Natural killer cell (primary cell): ENCODE data around the gene MYH14. TPM values are rescaled to one million over a fixed set of nuclear protein-coding genes. Genes with fewer than 3 reads are reported as not detected.

Experiments used
- ATAC-seq, 3 donors: fragments of 150-1000 bp in 2 of 3; fragments of 200-7000 bp in 1 of 3; cut with Tn5 transposase; 1 replicate in 1 of 3; 2 replicates in 2 of 3; pipeline ENCODE4 v1.10.0; 2021; ENCODE audit warnings: mild to moderate bottlenecking in 2 of 3, moderate library complexity in 2 of 3
- DNase-seq, 2 donors: peaks; one replicate each; pipeline versions ENCODE4 v3.0.0 to v3.0.0-alpha.2; 2013 to 2021; ENCODE audit warnings: mixed read lengths in 1 of 2
- H3K27ac ChIP-seq: one replicate; pipeline ENCODE4 v1.5.1; 2013; ENCODE audit warnings: mild to moderate bottlenecking, low read length
- H3K27me3 ChIP-seq: one replicate; pipeline ENCODE4 v1.6.1; 2013; ENCODE audit warnings: low read length; ENCODE audit not compliant: control insufficient read depth, insufficient read depth
- H3K36me3 ChIP-seq: one replicate; pipeline ENCODE4 v1.6.1; 2013; ENCODE audit warnings: low read length; ENCODE audit not compliant: control insufficient read depth, insufficient read depth
- H3K4me1 ChIP-seq: one replicate; pipeline ENCODE4 v1.6.1; 2013; ENCODE audit warnings: low read length; ENCODE audit not compliant: control insufficient read depth, insufficient read depth
- H3K4me3 ChIP-seq: one replicate; pipeline ENCODE4 v1.5.1; 2013; ENCODE audit warnings: low read length
- H3K9me3 ChIP-seq: one replicate; pipeline ENCODE4 v1.6.1; 2013; ENCODE audit warnings: low read length; ENCODE audit not compliant: control insufficient read depth, insufficient read depth
- H3K27ac Mint-ChIP-seq, 2 donors: one replicate each; pipeline ENCODE4 v1.8.0; 2022; ENCODE audit warnings: mild to moderate bottlenecking in 2 of 2, mixed read lengths in 2 of 2, moderate library complexity in 1 of 2
- H3K27me3 Mint-ChIP-seq, 2 donors: one replicate each; pipeline ENCODE4 v1.8.0; 2022; ENCODE audit warnings: low read depth in 2 of 2, mixed read lengths in 2 of 2
- H3K36me3 Mint-ChIP-seq: one replicate; pipeline ENCODE4 v1.8.0; 2022; ENCODE audit warnings: mixed read lengths
- H3K4me1 Mint-ChIP-seq, 2 donors: one replicate each; pipeline ENCODE4 v1.8.0; 2022; ENCODE audit warnings: mixed read lengths in 2 of 2
- H3K4me3 Mint-ChIP-seq: one replicate; pipeline ENCODE4 v1.8.0; 2022; ENCODE audit warnings: mild to moderate bottlenecking, moderate library complexity, mixed read lengths
- H3K9me3 Mint-ChIP-seq, 2 donors: one replicate each; pipeline ENCODE4 v1.8.0; 2022; ENCODE audit warnings: mixed read lengths in 2 of 2
- WGBS: methylation state at CpG from one replicate; pipeline ENCODE4 v1.1.7; 2013; ENCODE audit warnings: missing lambda C conversion rate; ENCODE audit not compliant: insufficient coverage; 5-methylcytosine and 5-hydroxymethylcytosine counted together
- intact Hi-C: fragments of 100-400 bp; cut with micrococcal nuclease; formaldehyde crosslinking; loops from one replicate; pipeline ENCODE4 v1.14.2; 2022
- total RNA-seq, 4 donors: library from RNA; stranded (reverse); fragments of 120-200 nt in 1 of 4; gene quantifications; one replicate each; pipeline versions ENCODE4 v1.2.3 to v1.2.4, GENCODE V29; 2013 to 2022
- TF ChIP-seq, protein P1 (sequence below): fragments of 200-600 bp; IDR thresholded peaks from one replicate; pipeline ENCODE4 v1.8.0; 2022; ENCODE audit warnings: antibody characterized with exemption

The MYH14 gene
- total RNA-seq, 3 donors from 2014 or later (not counting 1 experiment from before 2014, with no cell fraction given) = not detected

DNA sequence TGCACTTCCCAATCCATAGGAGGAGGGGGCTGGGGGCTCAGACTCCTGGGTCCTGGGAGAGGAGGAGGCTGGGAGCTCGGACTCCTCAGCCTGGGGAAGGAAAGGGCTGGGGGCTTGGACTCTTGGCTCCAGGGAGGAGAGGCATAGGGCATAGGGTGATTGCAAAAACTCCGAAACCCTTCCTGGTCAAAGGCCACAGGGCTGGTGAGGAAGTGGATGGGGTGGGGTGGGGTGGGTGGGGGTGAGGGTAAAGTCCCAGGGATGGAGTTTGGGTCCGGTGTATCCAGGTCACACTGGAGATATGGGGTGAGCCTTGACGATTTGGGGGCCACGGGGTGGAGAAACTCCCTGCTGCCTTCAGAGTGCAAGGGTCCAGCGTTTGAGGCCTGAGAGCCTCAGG is 2.8 kb downstream of the MYH14 start:
- intact Hi-C loops = no loop called here
- no peak overlapping the region for H3K4me3 ChIP-seq
- H3K27me3 ChIP-seq = peaks cover 16% of the 10 kb centered on the region
- no peak for ATAC-seq
- TF ChIP-seq, protein P1, sequence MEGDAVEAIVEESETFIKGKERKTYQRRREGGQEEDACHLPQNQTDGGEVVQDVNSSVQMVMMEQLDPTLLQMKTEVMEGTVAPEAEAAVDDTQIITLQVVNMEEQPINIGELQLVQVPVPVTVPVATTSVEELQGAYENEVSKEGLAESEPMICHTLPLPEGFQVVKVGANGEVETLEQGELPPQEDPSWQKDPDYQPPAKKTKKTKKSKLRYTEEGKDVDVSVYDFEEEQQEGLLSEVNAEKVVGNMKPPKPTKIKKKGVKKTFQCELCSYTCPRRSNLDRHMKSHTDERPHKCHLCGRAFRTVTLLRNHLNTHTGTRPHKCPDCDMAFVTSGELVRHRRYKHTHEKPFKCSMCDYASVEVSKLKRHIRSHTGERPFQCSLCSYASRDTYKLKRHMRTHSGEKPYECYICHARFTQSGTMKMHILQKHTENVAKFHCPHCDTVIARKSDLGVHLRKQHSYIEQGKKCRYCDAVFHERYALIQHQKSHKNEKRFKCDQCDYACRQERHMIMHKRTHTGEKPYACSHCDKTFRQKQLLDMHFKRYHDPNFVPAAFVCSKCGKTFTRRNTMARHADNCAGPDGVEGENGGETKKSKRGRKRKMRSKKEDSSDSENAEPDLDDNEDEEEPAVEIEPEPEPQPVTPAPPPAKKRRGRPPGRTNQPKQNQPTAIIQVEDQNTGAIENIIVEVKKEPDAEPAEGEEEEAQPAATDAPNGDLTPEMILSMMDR = no peak
- H3K27ac ChIP-seq = no peak overlapping the region
- Mint-ChIP-seq H3K27ac (no peak overlapping the region), H3K4me3 (no peak overlapping the region), H3K4me1 (no peaks in the 10 kb centered on the region), H3K36me3 (no peaks in the 10 kb centered on the region), H3K27me3 (peaks cover 16 to 17% of the 10 kb centered on the region in 2 donors), H3K9me3 (no peaks in the 10 kb centered on the region)
- H3K36me3 ChIP-seq = no peaks in the 10 kb centered on the region
- 79% methylated on average over 6 of the region's 6 CpGs for WGBS
- no peaks in the 10 kb centered on the region for H3K4me1 ChIP-seq
- DNase-seq = no peak
- H3K9me3 ChIP-seq = no peaks in the 10 kb centered on the region

DNA sequence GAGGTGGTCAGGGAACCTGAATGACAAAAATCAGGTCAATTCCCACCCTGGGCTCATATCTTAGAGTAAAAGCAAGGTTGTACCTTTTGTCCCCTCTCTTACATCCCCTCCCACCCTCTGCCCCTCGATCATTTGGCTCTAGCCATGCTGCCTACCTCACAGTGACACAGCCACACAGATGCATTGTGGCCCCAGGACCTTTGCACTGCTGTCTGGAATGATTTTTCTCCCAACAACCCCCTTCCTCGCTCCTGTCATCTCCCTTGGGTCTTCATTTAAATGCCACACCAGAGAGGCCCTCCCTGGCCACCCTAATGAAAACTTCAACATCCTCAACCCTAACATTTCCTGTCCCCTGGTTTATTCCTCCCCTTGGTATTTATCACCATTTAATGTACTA is 4.3 kb downstream of the MYH14 start:
- no peaks in the 10 kb centered on the region for H3K4me1 ChIP-seq
- H3K27ac ChIP-seq = no peak overlapping the region
- Mint-ChIP-seq H3K36me3 (no peaks in the 10 kb centered on the region), H3K9me3 (no peaks in the 10 kb centered on the region), H3K4me1 (no peaks in the 10 kb centered on the region), H3K4me3 (no peak overlapping the region), H3K27me3 (peaks cover 2 to 8% of the 10 kb centered on the region in 2 donors), H3K27ac (no peak overlapping the region)
- peaks cover 13% of the 10 kb centered on the region for H3K27me3 ChIP-seq
- H3K36me3 ChIP-seq = no peaks in the 10 kb centered on the region
- H3K4me3 ChIP-seq = no peak overlapping the region
- 65% methylated on average over 2 of the region's 2 CpGs for WGBS
- DNase-seq = no peak
- no peak for ATAC-seq
- intact Hi-C loops = no loop called here
- no peaks in the 10 kb centered on the region for H3K9me3 ChIP-seq
- TF ChIP-seq, protein P1 = no peak

DNA sequence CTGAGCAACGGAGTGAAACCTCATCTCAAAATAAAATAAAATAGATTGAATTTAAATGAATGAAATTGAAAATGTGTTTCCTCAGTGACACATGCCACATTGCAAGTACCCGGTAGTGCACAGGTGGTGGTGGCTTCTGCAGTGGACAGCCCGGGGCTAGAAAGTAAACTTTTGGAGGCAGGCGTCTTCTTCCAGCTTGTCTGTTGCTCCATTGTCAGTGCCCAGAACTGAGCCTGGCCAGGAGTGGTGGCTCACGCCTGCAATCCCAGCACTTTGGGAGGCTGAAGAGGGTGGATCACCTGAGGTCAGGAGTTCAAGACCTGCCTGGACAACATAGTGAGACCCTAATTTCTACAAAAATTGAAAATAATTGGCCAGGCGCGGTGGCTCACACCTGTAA is 5.7 kb downstream of the MYH14 start:
- Histone ChIP-seq H3K27me3 (peaks cover 5% of the 10 kb centered on the region), H3K4me1 (no peaks in the 10 kb centered on the region), H3K36me3 (no peaks in the 10 kb centered on the region), H3K27ac (no peak overlapping the region), H3K4me3 (no peak overlapping the region), H3K9me3 (no peaks in the 10 kb centered on the region)
- no peak overlapping the region for H3K4me3 Mint-ChIP-seq
- ATAC-seq (no peak), DNase-seq (no peak)
- intact Hi-C loops = no loop called here
- no peaks in the 10 kb centered on the region for H3K4me1 Mint-ChIP-seq
- TF ChIP-seq, protein P1 = no peak
- peaks cover 0 to 8% of the 10 kb centered on the region in 2 donors for H3K27me3 Mint-ChIP-seq
- WGBS = 88% methylated on average over 6 of the region's 7 CpGs
- no peaks in the 10 kb centered on the region for H3K36me3 Mint-ChIP-seq
- no peaks in the 10 kb centered on the region for H3K9me3 Mint-ChIP-seq
- no peak overlapping the region for H3K27ac Mint-ChIP-seq

DNA sequence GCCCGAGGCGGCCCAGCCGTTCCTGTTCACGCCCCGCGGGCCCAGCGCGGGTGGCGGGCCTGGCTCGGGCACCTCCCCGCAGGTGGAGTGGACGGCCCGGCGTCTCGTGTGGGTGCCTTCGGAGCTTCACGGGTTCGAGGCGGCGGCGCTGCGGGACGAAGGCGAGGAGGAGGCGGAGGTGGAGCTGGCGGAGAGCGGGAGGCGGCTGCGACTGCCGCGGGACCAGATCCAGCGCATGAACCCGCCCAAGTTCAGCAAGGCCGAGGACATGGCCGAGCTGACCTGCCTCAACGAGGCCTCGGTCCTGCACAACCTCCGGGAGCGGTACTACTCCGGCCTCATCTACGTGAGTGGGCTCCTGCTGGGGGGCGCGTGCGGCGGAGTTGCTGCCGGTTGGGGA is 7.0 kb downstream of the MYH14 start:
- Histone ChIP-seq H3K9me3 (no peaks in the 10 kb centered on the region), H3K27ac (no peak overlapping the region), H3K4me1 (no peaks in the 10 kb centered on the region), H3K4me3 (no peak overlapping the region), H3K36me3 (no peaks in the 10 kb centered on the region), H3K27me3 (no peaks in the 10 kb centered on the region)
- H3K27ac Mint-ChIP-seq = no peak overlapping the region
- H3K4me1 Mint-ChIP-seq = no peaks in the 10 kb centered on the region
- DNase-seq (no peak), ATAC-seq (no peak)
- WGBS = 96% methylated on average over 46 of the region's 46 CpGs
- H3K27me3 Mint-ChIP-seq = peaks cover 0 to 3% of the 10 kb centered on the region in 2 donors
- no peaks in the 10 kb centered on the region for H3K36me3 Mint-ChIP-seq
- intact Hi-C loops = no loop called here
- TF ChIP-seq, protein P1 = no peak
- no peak overlapping the region for H3K4me3 Mint-ChIP-seq
- H3K9me3 Mint-ChIP-seq = no peaks in the 10 kb centered on the region
